Activated B cell treated with CpG ODN at 0.5 μM for 24 hours (primary cell): ENCODE results near the gene PHACTR1. TPM values are rescaled to one million over a fixed set of nuclear protein-coding genes. Genes with fewer than 3 reads are reported as not detected.

Experiments
- ATAC-seq: fragments of 200-7000 bp; cut with Tn5 transposase; one replicate; pipeline ENCODE4 v1.10.0; 2021; ENCODE audit warnings: low read depth, mild to moderate bottlenecking, moderate library complexity
- CTCF ChIA-PET: fragments of 350-600 bp; sonication (Branson Sonifier 250); formaldehyde crosslinking; loops from one replicate; lab custom pipeline; 2021; ENCODE audit warnings: antibody characterized with exemption; lab: Charles Lee
- POLR2A ChIA-PET: fragments of 350-600 bp; sonication (Branson Sonifier 250); formaldehyde crosslinking; loops from one replicate; lab custom pipeline; 2021; ENCODE audit warnings: antibody characterized with exemption; lab: Charles Lee
- DNase-seq: peaks from one replicate; pipeline ENCODE4 v3.0.0; 2022
- H3K27ac Mint-ChIP-seq: one replicate; pipeline ENCODE4 v1.8.0; 2020; ENCODE audit warnings: mixed read lengths
- H3K27me3 Mint-ChIP-seq: one replicate; pipeline ENCODE4 v1.8.0; 2021; ENCODE audit warnings: mixed read lengths
- H3K36me3 Mint-ChIP-seq: one replicate; pipeline ENCODE4 v1.8.0; 2021; ENCODE audit warnings: low read depth, mixed read lengths
- H3K4me1 Mint-ChIP-seq: one replicate; pipeline ENCODE4 v1.8.0; 2021; ENCODE audit warnings: mixed read lengths
- H3K4me3 Mint-ChIP-seq: one replicate; pipeline ENCODE4 v1.8.0; 2020; ENCODE audit warnings: mild to moderate bottlenecking, mixed read lengths
- H3K9me3 Mint-ChIP-seq: one replicate; pipeline ENCODE4 v1.8.0; 2020; ENCODE audit warnings: mixed read lengths
- intact Hi-C: fragments of 100-400 bp; cut with micrococcal nuclease; formaldehyde crosslinking; loops from one replicate; pipeline ENCODE4 v1.15.1; 2024
- total RNA-seq: library from RNA; stranded (reverse); gene quantifications from 2 replicates; pipeline ENCODE4 v1.2.3, GENCODE V29; 2022
- TF ChIP-seq, protein P1 (sequence below): fragments of 200-600 bp; IDR thresholded peaks from one replicate; pipeline ENCODE4 v1.8.0; 2022; ENCODE audit warnings: antibody characterized with exemption, mild to moderate bottlenecking

PHACTR1 gene
- total RNA-seq, 1 donor from 2014 or later, result 115 TPM

DNA sequence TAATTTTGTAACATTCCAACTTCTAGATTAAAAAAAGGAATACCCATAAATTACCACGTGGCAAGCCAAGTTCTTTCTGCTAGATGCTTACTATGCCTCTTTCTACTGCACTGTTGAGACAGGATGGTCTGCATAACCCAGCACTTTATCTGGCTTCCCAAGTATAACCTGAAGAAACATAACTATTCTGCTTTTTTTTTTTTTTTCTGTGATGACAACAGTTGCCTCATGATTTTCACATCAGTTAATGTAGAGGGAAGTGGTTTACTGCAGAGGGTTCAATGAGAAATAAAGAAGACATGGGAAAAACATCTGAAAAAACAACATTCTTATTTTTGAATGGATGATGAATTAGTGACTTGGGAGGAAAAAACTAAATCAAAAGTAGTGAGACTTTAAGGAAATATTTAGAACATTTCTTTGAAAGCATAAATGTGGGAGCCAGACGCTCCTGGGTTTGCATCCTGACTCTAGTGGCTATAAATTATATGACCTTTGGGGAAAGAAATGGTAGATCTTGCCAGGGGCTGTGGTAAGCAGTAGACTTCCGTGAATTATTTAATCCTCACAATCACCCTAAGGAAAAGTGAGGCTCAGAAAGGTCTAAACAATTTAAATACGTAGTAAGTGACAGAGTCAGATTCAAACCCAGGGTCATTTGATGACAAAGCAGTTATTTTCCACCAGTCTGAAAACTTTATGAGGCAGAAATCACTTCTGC, 230.7 kb downstream of the PHACTR1 start:
- DNase-seq (no peak), ATAC-seq (no peak)
- no peaks in the 10 kb centered on the region for H3K27me3 Mint-ChIP-seq
- ChIA-PET POLR2A (no interaction called here), CTCF (no interaction called here)
- no peaks in the 10 kb centered on the region for H3K36me3 Mint-ChIP-seq
- H3K4me1 Mint-ChIP-seq, result peaks cover 7% of the 10 kb centered on the region
- no peaks in the 10 kb centered on the region for H3K9me3 Mint-ChIP-seq
- H3K4me3 Mint-ChIP-seq, result no peak overlapping the region
- TF ChIP-seq, protein P1, sequence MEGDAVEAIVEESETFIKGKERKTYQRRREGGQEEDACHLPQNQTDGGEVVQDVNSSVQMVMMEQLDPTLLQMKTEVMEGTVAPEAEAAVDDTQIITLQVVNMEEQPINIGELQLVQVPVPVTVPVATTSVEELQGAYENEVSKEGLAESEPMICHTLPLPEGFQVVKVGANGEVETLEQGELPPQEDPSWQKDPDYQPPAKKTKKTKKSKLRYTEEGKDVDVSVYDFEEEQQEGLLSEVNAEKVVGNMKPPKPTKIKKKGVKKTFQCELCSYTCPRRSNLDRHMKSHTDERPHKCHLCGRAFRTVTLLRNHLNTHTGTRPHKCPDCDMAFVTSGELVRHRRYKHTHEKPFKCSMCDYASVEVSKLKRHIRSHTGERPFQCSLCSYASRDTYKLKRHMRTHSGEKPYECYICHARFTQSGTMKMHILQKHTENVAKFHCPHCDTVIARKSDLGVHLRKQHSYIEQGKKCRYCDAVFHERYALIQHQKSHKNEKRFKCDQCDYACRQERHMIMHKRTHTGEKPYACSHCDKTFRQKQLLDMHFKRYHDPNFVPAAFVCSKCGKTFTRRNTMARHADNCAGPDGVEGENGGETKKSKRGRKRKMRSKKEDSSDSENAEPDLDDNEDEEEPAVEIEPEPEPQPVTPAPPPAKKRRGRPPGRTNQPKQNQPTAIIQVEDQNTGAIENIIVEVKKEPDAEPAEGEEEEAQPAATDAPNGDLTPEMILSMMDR, result no peak
- H3K27ac Mint-ChIP-seq, result no peak overlapping the region
- intact Hi-C loops, result no loop called here

DNA sequence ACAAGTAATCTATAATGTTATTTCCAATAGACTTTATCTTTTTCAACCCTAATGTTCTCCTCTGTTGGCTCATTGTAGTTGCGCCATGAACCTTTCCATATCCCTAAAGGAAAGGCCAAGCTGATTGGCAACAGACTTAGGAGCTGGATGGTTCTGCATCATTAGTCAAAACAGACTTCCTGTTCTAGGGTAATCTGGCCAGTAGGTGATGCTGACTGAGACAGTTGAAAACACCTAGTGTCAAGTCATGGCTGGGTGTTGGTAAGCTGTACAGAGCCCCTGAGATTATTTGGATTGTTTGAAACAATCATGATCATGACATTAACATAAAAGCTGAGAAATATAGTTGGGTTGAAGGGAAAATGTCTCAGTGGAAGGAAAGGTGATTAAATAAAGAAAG, 231.4 kb downstream of the PHACTR1 start:
- Mint-ChIP-seq H3K27me3 (peaks cover 3% of the 10 kb centered on the region), H3K9me3 (no peaks in the 10 kb centered on the region), H3K36me3 (no peaks in the 10 kb centered on the region), H3K27ac (no peak overlapping the region), H3K4me1 (peaks cover 7% of the 10 kb centered on the region), H3K4me3 (no peak overlapping the region)
- TF ChIP-seq, protein P1, result no peak
- intact Hi-C loops, result no loop called here
- ChIA-PET POLR2A (no interaction called here), CTCF (no interaction called here)
- ATAC-seq (no peak), DNase-seq (no peak)

DNA sequence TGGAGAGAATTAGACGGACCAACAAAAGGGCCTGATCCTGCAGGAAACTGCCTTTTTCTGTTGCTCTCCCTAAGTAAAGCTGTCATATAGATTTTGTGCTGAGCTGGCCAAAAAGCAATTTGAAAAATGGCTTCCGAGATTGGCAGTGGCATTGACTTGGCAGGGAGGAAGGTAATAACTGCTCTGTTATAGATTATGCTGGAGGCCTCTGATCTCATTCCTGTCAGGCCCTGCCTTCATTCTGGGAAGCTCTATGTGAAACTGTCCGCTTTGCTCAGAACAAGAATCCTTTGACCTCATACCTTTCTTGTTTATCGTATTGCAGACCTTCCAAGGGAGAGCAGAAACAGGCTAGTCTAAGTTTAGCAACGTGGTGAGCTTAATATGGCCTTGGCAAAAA, 234.4 kb downstream of the PHACTR1 start:
- H3K27me3 Mint-ChIP-seq, result peaks cover 9% of the 10 kb centered on the region
- ATAC-seq (no peak), DNase-seq (no peak)
- no peak overlapping the region for H3K27ac Mint-ChIP-seq
- no peaks in the 10 kb centered on the region for H3K9me3 Mint-ChIP-seq
- ChIA-PET POLR2A (no interaction called here), CTCF (no interaction called here)
- TF ChIP-seq, protein P1, result no peak
- no peaks in the 10 kb centered on the region for H3K36me3 Mint-ChIP-seq
- intact Hi-C loops, result no loop called here
- no peak overlapping the region for H3K4me3 Mint-ChIP-seq
- peaks cover 2% of the 10 kb centered on the region for H3K4me1 Mint-ChIP-seq

DNA sequence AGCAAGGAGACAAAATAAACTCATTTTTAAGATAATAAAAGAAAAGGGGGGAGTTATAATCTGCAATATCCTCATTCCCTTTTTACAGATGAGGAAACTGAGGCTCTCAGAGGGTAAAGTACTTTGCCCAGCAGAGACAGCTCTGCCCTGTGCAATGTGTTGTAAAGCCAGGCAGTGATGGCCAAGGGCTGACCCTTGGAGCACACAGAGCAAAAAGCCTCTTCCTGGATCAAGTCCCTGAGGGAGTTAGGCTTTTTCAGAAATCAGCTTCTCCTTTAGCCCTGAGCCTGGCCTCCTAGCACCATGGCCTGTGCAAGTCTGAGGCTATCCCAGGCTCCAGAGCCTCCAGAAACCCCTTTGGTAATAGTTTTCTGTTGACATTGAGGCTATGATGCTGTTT, 234.8 kb downstream of the PHACTR1 start:
- H3K4me3 Mint-ChIP-seq, result no peak overlapping the region
- H3K4me1 Mint-ChIP-seq, result peaks cover 5% of the 10 kb centered on the region
- intact Hi-C loops, result no loop called here
- DNase-seq (no peak), ATAC-seq (no peak)
- TF ChIP-seq, protein P1, result no peak
- H3K36me3 Mint-ChIP-seq, result no peaks in the 10 kb centered on the region
- H3K27ac Mint-ChIP-seq, result no peak overlapping the region
- H3K27me3 Mint-ChIP-seq, result peaks cover 14% of the 10 kb centered on the region
- ChIA-PET POLR2A (no interaction called here), CTCF (no interaction called here)
- no peaks in the 10 kb centered on the region for H3K9me3 Mint-ChIP-seq

DNA sequence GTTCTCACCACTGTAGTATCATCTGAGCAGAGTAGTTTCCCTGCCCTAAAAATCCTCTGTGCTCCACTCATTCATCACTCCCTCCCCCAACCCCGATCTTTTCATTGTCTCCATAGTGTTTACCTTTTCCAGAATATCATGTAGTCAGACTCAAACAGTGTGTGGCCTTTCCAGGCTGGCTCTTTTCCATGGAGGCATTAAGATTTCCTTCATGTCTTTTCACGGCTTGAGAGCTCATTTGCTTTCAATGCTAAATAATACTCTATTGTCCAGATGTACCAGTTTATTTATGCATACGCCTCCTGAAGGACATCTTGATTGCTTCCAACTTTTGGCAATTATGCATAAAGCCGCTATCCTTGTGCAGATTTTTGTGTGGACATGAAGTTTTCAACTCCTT, 235.8 kb downstream of the PHACTR1 start:
- TF ChIP-seq, protein P1, result no peak
- H3K9me3 Mint-ChIP-seq, result no peaks in the 10 kb centered on the region
- peaks cover 18% of the 10 kb centered on the region for H3K27me3 Mint-ChIP-seq
- ATAC-seq (no peak), DNase-seq (no peak)
- CTCF ChIA-PET, result no interaction called here
- peaks cover 9% of the 10 kb centered on the region for H3K4me1 Mint-ChIP-seq
- no peak overlapping the region for H3K4me3 Mint-ChIP-seq
- POLR2A ChIA-PET, result no interaction called here
- intact Hi-C loops, result no loop called here
- H3K27ac Mint-ChIP-seq, result no peak overlapping the region
- peaks cover 1% of the 10 kb centered on the region for H3K36me3 Mint-ChIP-seq
